HPDE6-E6E7 (cell line): Measurements from ENCODE around the gene YWHAH.

Source experiments
- DNase-seq: peaks from one replicate; pipeline ENCODE4 v3.0.0; 2011; ENCODE audit warnings: missing footprints; ENCODE audit errors: extremely low spot score

YWHAH gene

DNA sequence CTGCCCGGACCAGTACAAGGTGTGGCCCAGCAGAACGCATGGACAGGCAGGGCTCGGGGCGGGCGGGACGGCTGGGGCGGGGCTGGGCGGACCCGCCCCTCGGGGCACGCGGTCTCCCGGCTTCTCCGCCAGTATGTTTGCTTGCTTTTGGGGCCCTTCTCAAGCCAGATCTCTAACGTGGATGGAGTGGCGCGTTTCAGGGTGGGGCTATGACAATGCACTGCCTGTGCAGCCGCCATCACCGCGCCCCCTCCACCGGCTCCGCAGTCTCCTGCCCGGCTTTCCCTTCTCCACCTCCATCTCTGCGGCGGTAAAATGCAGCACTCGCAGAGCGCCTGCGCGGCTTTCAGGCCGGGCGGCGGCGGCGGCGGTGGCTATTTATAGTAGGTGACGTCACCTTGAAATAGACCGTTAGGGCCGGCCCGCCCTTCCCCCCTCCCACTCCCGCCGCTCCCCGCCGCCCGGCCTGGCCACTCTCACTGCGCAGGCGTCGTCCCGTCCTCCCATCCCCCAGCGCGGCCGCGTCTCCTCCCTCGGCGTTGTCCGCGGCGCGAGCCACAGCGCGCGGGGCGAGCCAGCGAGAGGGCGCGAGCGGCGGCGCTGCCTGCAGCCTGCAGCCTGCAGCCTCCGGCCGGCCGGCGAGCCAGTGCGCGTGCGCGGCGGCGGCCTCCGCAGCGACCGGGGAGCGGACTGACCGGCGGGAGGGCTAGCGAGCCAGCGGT, at the start of gene YWHAH:
Gene YWHAH (plus strand): TSS at position 558 of the 722 bp plus-strand sequence. CDS start 199 bp downstream, outside the sequence.
- DNase-seq, result peak; percentile 81

DNA sequence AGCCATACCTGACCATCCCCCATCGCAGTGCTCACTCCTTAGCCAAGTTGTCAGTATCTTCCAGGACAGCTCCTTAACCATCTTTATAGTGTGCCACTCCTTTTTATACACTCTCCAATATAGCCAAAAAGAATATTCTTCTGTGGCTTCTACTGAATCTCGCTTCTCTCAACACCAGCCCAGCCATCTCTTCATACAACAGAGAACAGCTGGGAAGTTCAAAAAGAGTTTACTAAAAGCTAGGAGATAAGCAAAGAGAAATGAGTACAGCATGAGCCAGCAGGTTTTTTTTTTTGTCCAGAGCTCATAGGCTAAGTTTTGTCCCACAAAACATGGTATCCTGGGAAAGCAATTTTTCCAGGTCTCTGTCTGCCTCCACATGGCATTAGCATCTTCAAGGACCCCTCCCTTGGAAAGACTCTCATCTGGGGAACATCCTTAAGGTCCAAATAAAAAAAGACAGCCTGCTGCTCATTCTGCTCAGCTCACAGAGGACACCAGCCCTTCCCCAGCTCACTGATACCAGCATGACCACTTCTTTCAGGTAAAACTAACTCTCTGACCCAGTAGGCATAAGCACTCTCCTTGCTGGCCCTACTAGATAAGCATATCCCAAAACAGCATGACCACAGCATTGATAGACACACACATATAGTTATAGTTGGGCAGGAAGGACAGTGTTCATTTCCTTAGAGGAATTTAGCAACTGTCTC, 48.8 kb upstream of the YWHAH start:
- no peak for DNase-seq

DNA sequence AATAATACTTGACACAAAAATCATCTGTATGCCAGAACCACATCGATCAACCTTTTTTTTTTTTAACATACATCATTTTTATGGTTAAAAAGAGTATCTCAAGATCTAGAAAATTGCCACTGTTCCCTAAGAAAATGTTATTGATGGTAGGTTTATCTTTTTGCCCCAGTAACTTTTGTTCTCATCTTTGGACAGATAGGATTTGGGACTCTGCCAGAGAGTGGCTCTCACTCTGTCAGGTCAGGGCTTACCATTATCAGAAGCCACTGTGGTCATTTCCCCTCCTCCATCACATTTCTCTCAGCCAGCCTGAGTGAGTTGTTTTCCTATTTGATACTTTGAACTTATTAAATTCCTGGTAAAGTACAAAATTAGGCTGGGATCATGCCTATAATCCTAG, 47.9 kb upstream of the YWHAH start:
- DNase-seq, result no peak

DNA sequence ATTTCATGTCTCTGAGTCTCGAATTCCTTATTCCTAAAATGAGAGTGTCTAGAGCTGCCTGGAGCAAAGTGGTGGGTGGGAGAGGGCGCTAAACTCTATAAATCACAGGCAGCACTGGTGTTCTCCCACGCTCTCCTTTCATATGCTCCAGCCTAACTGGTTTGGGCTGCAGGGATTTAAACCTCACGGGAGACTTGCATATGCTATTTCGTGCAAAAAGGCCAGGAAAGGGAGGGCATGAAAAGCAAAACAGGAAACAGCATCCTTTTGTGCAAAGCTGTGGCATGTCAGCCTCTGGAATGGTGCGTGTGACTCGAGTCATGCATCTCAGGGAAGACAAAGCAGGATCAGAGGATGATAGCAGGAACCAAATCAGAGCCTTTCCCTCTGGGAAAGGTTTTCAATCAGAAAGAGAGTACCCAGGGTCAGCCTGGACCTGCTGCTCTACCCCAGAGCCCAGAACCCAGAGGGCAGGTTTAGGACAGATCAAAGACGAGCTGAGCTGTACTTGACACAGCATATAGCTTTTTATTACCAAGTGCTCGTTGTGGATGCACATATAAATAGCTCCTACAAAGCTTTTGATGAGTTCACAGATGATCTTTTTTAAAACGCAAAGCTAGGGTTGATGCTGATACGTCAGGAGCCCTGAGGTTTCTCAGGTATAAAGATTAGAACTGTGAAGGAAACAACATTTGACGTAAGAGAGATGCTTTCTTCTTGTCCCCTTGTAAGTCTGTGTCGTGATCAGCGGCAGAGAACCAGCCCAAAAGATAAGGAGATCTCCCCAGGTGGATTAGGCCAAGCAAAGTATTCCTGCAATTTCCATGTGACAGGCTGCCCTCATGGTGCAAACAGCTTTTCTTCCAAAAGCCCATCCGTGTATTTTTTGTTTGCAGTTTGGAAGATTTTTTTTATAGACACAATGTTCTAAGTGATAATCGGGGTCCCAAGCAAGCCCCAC, 46.2 kb upstream of the YWHAH start:
- DNase-seq, result no peak

DNA sequence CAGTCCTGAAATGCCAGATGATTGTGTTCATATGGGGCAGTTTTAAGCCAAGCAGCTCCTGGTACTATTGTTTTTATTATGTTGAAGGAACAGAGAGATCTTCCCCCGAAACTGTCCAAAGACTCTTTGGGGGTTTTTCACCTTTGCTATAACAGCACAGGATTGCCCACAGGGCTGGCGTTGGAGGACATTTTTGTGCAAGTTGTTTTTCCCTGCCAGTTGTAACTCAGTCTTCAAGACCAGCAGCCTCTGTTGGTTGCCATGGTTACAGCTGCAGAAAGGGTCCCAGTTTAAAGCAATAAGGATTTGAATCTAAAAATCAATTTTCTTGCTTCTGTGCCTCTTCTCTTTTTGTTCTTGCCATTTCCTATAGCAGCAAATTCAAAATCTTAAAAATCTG, 45.4 kb upstream of the YWHAH start:
- DNase-seq, result no peak

DNA sequence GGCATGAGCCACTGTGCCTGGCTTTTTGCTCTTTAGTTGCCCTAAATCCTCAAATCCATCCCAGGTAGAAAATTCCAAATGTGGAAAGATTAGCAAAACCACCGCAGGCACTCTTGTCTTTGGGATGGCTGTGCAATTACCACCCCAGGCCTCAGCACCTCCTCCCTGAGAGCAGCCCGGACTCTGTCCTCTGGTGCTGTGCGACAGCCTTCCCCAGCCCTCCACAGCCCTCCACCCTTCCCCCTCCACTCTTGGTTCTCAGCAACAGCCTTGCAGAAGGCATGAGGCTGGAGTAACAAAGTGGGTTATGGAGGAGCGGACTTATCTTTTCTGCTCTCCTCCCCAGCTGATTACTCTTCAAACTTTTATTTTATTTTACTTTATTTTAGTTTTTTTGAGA, 44.7 kb upstream of the YWHAH start:
- DNase-seq, result no peak

DNA sequence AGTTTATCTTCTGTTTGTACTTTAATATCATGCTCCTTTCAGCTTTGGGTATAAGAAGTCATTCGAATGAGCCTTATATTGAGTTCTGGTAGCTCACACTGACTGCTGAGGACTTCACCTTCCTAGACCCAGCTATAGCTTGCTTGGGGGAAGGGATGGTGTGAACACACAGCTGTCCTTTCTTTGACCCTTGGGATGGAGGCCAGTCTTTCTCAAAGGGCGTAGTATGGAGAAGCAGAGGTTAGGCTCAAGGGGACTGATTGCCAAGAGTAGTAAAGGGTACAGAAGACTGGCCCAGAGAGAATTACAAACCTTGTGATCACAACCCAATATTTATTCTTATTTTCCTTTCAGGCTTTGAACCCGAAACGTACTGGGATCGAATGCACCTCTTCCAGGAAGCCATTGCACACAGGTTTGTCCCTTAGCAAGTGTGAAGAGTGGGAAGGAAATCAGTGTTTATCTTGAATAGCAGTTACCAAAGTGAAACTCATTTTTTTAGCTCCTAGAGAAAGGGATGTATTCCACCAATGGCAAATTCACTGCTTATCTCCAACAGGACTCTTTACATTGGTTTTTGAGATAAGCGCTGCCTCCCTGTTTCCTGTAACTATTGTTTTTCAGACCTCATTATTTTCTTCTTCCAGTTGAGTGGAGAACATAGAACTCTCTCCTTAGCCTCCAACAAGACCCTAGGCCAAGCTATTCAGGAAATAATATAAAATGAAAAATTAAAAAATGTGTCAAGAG, 42.8 kb upstream of the YWHAH start:
- DNase-seq, result no peak

DNA sequence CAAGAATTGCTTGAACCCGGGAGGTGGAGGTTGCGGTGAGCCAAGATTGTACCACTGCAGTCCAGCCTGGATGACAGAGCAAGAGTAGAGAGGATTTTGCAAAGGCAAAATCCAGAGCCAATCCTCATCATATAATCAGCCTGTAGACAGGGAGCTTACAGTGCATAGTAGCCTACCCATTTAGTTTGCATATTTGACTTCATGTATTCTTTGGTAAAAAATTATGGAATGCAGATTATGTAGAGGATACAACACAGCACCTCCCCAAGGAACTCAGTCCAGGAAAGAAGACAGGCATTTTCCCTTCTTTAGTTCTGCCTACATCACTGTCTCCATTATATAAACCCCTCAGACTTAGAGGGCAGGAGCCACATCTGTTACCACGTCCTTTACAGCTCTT, 39.7 kb upstream of the YWHAH start:
- DNase-seq, result no peak

DNA sequence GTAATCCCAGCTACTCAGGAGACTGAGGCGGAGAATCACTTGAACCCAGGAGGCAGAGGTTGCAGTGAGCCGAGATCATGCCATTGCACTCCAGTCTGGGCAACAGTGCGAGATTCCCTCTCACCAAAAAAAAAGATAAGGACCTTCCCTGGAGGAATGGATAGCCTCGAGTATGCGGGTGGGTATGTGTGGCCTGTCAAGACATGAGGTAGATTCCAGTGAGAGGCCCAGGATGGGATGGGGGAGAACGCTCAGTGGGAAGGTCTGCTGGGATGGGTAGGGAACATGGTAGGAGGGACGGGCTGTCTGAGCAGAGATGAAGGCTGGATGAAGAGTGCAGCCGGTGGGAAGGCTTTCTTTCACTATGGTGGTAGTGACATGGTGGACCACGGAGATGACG, 39.0 kb upstream of the YWHAH start:
- DNase-seq, result no peak

DNA sequence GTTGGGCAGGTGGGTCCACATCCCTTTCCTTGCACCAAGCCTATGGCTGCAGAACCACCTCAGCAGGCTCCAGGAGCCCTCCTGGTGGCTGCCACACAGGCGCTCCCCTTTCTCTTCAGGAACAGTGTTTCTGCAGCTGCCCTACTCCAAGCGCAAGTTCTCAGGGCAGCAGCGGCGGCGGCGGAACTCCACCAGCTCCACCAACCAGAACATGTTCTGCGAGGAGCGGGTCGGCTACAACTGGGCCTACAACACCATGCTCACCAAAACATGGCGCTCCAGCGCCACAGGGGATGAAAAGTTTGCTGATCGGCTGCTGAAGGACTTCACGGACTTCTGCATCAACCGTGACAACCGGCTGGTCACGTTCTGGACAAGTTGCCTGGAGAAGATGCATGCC, 38.2 kb upstream of the YWHAH start:
- no peak for DNase-seq

DNA sequence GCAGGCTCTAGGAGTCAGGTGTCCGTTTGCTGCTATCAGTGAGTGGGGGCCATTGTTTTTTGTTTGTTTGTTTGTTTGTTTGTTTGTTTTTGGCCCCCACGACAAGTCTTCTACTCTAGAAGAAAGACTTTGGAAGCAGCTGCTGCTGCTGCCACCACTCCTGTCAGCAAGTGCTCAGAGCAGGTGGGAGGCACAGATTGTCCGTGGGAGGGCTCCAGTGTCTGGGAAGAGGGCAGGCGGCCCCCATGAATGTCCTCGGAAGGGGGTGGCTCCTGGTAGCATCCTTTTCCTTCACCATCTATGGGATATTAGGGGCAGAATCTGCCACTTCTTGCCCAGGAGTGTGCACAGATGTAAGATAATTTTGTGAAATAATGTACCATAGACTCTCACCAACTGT, 37.8 kb upstream of the YWHAH start:
- DNase-seq, result no peak

DNA sequence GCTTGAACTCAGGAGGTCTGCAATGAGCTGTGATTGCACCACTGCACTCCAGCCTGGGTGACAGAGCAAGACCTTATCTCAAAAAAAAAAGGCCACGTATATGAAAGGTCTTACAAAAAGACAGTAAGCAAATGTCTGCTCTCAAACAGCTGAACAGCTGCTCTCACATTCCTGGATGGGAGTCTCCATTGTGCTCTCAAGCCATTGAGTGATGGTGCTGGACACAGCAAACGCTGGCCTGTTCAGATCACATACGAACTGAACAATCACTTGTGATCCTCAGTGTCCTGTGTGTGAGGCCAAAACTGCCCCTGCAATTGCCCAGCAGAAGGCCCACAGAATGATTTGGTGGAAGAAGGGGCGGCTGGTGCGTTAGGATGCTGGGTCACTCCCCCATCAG, 34.4 kb upstream of the YWHAH start:
- no peak for DNase-seq

DNA sequence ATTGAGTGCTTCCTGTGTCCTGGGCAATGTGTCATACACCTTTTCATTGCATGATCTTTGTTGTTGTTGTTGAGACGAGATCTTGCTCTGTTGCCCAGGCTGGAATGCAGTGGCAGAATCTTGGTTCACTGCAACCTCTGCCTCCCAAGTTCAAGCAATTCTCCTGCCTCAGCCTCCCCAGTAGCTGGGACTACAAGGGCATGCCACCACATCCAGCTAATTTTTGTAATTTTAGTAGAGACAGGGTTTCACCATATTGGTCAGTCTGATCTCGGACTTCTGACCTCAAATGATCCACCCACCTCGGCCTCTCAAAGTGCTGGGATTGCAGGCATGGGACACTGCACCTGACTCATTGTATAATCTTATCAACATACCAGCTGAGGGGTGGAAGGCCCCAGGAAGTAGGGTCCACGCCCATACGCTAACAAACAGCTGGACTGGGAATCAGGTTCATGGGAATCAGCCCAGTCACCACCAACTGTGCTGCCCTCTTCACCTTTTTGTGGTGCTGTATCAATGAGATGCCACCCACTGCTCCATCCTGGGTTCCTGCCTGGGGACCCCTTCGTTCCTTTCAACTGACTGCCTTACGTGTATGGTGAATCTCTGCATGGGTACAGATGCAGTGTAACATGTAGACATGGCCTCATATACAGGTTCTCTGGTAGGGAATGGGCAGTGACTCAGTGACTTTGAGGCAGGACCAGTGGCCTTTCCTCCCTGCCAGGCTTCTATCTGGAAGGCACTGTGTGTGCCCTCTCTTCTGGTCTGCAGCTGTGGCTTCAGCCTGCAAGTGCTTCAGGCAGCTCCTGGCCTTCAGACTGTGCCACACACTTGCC, 32.5 kb upstream of the YWHAH start:
- no peak for DNase-seq

DNA sequence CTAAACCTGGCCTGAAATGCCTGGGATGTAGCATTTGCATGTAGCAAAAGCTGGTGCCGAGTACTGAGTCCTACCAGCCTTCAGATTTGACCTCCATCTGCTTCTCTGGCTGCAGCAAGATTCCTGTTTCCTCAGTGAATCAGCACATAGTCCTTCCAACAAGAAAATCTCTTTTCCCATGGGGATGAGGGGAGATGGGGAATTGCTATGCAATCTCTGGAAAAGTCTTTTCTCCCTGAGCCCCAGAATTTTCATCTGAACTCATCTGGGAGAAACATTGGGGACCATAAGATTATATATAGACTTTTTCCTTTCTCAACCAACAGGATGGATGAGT, 32.0 kb upstream of the YWHAH start:
- DNase-seq, result no peak

DNA sequence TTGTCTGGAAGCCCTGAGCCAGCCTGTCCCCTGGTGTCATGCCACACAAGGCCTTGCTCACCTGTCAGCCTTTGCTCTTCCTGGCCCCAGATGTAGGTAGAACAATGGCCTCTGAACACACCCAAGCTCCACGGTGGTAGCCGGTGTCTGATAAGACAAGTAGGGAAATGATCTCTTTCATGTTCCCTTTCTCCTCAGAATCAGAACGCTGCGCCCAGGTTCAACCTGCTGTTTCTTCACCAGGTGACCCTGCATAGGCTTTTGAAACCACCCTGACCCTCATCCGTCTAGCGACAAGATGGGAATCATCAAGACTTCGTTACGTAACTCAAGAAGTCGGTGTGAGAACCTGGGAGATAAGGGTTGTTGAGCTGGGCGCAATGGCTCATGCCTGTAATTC, 28.7 kb upstream of the YWHAH start:
- no peak for DNase-seq

DNA sequence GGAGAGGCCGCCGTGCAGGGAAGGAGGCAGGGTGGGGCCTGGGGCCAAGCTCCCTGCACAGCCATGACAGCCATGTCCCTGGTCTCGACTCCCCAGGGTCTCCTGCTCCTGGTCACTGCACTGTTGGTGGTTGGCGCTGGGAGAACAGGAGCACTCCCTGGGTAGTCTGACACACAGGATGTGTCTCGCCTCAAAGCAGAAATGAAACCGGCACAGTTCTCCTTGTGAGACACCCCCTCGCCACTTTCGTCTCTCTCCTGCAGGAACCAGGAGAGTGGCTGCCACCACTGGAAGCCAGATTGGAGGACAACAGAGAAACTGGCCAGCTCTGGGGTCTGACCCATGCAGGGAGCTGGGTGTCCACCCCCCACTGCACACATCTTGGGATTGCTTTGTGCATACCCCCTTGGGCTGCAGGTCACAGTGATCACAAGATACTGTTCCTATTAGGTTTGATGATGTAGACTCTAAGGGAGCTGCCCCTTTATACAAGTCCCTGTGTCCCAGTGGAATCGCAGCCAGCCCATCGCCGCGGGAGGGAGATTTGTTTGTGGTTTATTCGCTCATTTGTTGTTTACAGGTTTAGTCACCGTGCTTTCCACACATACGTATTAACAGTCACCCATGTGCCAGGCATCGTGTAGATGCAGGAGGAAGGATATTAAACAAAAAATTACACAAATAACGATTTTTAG, 27.0 kb upstream of the YWHAH start:
- no peak for DNase-seq

DNA sequence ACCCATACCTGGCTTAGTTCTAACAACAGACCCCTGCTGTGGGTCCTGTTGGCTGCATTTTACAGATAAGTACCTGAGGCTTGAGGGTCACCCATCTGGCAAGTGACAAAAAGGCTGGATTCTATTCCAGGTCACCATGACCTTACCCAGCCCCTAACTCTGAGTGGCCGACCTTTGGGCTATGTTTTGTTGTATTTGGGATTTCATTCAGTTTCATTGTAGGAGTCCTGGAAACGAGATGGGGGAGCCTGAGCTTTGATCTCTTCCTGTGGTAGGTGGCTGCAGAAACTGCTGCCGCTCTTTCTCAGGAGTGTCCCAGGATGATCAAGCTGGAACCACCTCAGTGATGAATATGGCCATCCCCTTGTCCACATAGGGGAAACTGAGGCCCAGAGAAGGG, 24.6 kb upstream of the YWHAH start:
- DNase-seq, result no peak

DNA sequence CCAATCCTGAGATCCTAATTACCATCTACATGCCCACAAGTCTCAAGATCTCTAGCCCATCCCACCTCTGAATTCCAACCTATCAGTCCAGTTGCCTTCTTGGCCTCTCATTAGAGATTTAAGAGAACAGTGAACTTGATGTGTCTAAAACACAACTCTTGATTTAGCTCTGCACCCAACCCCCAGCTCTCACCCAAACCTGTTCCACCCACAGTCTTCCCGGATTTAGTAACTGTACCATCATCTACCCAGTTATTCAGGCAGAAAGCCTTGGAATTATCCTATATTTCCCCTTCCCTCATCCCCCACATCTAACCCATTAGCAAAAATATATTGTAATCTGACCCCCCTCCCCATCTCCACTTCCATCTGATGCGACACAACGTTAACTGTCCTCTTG, 24.0 kb upstream of the YWHAH start:
- no peak for DNase-seq

DNA sequence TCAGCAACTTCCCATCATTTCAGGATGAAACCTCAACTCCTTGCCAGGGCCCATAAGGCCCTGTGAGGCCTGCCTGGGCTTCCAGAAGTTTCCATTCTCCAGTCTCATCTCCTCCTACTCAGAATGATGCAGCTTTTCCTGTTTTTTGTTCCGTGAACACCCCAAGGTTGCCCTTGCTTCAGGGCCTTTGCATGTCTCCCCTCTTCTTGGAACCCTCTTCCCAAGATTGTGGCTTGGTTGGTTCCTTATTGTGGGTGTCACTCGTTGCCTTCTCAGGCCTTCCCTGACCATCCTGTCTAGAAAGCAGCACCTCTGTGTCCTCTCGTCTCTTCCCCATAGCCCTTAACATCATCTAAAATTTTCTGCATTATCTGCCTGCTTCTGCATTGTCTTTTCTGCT, 23.2 kb upstream of the YWHAH start:
- DNase-seq, result no peak

DNA sequence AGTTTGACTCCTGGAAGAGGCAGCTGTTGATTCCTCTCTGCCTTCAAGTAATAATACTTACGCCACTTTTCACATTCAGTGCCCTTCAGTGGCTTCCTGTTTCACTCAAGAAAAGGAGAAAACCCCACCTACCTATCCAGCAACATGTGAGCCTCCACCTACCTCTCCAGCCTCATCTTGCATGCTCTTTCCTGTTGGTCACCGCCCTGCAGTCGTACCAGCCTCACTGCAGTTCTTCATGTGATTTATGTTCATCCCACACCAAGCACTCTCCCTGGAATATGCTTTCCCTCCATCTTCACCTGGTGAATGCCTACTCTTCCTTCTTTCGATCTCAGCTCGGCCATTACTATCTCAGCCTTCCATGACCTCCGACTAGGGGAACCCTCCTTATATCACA, 21.8 kb upstream of the YWHAH start:
- no peak for DNase-seq
